ENCODE measurements around the gene SYNGAP1.
"Not testable (repeated sequence)": the region's sequence is repeated elsewhere in the genome, so short reads cannot be mapped to it uniquely, and the experiment has no call there.

The SYNGAP1 gene

GRCh38 chr6:33483678-33484077 is 63.8 kb downstream of the SYNGAP1 start:
- DNase-seq, result no peak

GRCh38 chr6:33484673-33485262 is 64.9 kb downstream of the SYNGAP1 start:
- not testable (repeated sequence) for DNase-seq

GRCh38 chr6:33485680-33486079 is 65.8 kb downstream of the SYNGAP1 start:
- not testable (repeated sequence) for DNase-seq

- no peak for DNase-seq
These were observed 68.5 kb downstream of the SYNGAP1 start for GRCh38 chr6:33488339-33488738.

- DNase-seq, result no peak
These were observed 70.3 kb downstream of the SYNGAP1 start for GRCh38 chr6:33490198-33490597.

- DNase-seq, result no peak
These were observed 70.8 kb downstream of the SYNGAP1 start for GRCh38 chr6:33490621-33491020.

- DNase-seq, result no peak
These were observed 72.2 kb downstream of the SYNGAP1 start for GRCh38 chr6:33492093-33492492.

- no peak for DNase-seq
These were observed 77.3 kb downstream of the SYNGAP1 start for GRCh38 chr6:33497157-33497556.

- DNase-seq, result no peak
These were observed 82.6 kb downstream of the SYNGAP1 start for GRCh38 chr6:33502486-33502885.

- no peak for DNase-seq
These were observed 84.6 kb downstream of the SYNGAP1 start for GRCh38 chr6:33504486-33504885.
